GM21528 (cell line): Measurements from ENCODE around the gene HIVEP2.

ENCODE experiments used
- ATAC-seq: cut with Tn5 transposase; IDR thresholded peaks from one replicate; pipeline ENCODE4 v1.9.1; 2021; ENCODE audit warnings: mild to moderate bottlenecking, moderate library complexity; ENCODE audit not compliant: unreplicated experiment, low FRiP score

HIVEP2 gene

GRCh38 chr6:142823256-142823902 is 121.6 kb downstream of the HIVEP2 start:
- ATAC-seq = no peak

DNA sequence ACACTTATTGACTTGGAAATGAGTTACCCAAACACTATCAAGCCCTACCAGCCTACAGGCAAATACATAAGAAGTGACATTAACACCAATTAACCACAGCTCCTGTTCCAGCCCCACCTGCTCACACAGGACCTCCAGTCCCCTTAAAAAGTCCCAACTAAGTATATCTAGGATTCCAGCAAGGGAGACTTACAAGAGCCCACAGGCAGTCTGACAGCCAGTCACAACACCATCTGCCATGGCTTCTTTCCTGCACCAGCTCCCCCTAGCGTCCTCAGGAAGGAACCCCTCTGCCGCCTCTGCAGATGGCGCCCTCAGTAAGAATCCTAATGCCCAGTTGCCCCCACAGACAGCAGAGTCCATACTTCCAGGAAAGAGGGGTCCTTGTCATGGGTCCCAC is 122.1 kb downstream of the HIVEP2 start:
- no peak for ATAC-seq

- peak; percentile 69 for ATAC-seq
These were observed 122.6 kb downstream of the HIVEP2 start for GRCh38 chr6:142822383-142822782.

GRCh38 chr6:142821860-142822259 is 123.1 kb downstream of the HIVEP2 start:
- peak; percentile 2 for ATAC-seq

- ATAC-seq = no peak
These were observed 123.7 kb downstream of the HIVEP2 start for GRCh38 chr6:142821164-142821716.

DNA sequence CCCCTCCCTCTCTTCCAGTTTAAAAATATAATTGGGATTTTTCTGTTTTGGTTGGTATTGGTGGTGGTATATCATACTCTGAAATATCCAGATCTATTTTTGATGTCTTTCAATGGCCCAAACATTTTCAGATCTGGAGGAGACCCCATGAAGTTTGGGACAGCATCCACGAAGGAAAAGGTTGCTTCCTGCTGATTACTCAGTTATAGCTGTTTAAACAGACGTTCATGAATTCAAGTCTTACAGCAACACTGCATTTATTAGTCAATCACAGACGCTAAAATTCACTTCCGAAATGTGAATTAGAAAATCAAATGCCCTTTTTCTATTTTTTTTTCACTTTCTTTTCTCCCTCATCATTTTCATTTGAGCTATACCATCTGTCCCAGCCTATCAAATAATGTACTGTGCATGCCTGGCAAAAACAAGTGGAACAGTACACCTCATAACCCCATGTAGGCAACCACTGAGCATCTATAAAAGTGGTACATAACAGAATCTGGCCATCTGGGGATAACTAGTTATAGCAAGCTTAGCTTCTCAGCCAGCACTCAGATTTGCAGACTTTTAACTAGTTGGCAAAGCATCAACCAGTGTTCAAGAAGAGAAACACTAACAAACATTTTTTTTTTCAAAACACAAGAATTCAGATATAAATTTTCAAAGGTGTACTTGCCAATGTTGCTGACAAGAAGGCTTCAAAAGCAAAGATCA is 124.5 kb downstream of the HIVEP2 start:
- ATAC-seq = no peak

GRCh38 chr6:142819603-142820337 is 125.2 kb downstream of the HIVEP2 start:
- ATAC-seq = peak; percentile 78

GRCh38 chr6:142816486-142816885 is 128.5 kb downstream of the HIVEP2 start:
- ATAC-seq = no peak

GRCh38 chr6:142816031-142816430 is 128.9 kb downstream of the HIVEP2 start:
- ATAC-seq = no peak

DNA sequence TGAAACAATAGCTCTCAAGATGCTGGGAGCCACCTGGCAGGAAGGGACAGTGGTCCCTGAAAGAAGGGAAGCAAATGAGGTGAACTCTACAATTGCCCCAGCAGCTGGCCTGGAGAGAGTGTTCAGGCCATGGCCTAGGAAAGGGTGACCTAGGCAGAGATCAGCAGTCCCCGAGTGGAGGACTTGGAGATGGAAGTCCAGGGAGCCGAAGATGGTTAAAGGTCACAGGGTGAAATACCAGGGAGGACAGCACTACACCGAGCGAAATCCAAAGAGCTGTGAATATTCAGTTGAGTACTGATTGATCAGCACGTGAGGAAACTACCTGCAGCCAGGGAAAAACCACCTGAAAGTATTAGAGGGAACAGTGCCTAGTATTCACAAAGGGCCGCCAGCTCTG is 133.1 kb downstream of the HIVEP2 start:
- ATAC-seq = no peak

DNA sequence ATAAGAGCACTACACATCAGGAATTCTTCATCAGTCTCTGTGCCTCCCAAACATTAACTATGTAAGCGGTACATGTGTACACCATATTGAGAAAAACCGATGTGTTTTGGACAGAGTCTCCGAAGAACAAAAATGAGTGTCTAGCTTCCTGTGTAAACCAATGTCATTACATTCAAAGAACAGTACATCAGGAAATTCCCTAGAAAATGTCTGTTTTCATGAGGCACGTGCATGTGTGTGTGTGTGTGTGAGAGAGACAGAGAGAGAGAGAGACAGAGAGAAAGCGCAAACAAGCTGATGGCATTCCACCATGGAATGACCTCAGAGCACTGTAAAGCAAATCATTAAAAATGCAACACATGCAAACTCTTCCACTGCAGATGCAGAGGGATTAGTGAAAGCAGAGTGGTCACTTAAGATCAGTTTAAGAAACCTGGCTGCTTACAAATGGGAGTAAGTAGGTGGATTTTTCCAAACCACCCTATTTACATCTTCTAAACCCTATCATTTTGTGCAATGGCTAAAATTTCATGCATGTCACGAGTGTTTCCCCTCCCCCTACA is 133.9 kb downstream of the HIVEP2 start:
- no peak for ATAC-seq

GRCh38 chr6:142809947-142810346 is 135.0 kb downstream of the HIVEP2 start:
- ATAC-seq = no peak

GRCh38 chr6:142808405-142809061 is 136.4 kb downstream of the HIVEP2 start:
- no peak for ATAC-seq

- ATAC-seq = no peak
These were observed 139.9 kb downstream of the HIVEP2 start for GRCh38 chr6:142805042-142805441.

DNA sequence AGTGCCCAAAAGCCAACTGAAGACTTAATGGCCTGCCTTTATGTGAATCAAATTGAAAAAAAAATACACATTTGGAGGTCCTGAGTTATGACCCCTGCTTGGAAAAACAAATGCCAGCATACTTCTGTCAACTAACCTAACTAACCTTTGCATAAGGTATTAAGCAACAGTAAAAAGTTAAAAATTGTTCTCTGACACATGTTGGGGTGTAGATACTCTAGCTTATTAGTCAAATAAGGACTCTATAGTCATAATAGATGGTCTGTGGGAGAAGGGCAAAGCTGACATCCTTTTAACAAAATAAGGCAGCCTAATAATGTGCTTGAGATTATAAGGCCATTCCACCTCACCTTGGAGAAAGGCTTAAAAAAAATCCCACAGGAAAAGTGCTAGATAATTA is 140.5 kb downstream of the HIVEP2 start:
- no peak for ATAC-seq

GRCh38 chr6:142803495-142804058 is 141.4 kb downstream of the HIVEP2 start:
- no peak for ATAC-seq

DNA sequence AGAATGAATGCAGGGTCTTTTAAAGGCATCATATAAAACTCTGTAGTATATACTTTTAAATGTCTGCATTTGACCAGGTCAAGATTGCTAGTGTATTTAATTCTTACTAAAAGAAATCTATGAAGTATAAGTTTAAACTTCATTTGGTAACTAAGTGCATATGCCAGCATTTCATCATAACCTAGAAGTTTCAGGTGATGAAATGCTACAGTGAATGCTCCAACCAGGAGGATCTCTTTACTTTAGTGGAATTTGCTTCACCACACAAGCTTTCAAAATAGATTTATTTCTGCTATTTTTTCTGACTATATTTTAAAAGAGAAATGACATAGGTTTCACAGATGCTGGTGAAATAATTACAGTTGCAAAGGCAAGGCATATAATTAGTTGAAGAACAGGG is 141.9 kb downstream of the HIVEP2 start:
- ATAC-seq = no peak

- ATAC-seq = no peak
These were observed 142.9 kb downstream of the HIVEP2 start for GRCh38 chr6:142802124-142802523.

- ATAC-seq = no peak
These were observed 144.7 kb downstream of the HIVEP2 start for GRCh38 chr6:142800240-142800639.

DNA sequence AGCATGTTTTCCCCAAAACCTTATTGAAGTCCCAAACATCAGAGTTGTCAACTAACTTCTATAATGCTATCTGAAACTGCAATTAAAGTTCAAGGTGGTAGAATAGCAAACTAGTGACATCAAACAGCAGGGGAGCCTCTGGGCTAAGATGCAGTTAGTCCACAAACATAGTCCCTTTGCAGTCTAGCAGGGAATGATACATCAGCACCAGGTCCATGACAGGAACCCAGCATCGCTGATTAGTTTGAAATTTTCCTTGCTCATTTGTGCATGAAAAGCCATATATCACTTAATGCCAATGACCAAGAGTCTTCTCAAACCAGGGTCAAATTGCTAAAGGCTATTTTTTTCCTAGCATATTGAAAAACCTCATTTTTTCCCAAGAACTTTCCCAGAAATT is 145.3 kb downstream of the HIVEP2 start:
- ATAC-seq = no peak
